Upper lobe of right lung (tissue), 1 donor: ENCODE measurements around the gene POLN. TPM values are rescaled to one million over a fixed set of nuclear protein-coding genes. Genes with fewer than 3 reads are reported as not detected.
A peak's percentile ranks its signal among the peaks of the same experiment; 100 is the strongest.

Experiments used
- ATAC-seq: fragments of 200-7000 bp; cut with Tn5 transposase; one replicate; pipeline ENCODE4 v1.9.1; 2020; ENCODE audit warnings: mild to moderate bottlenecking, moderate library complexity
- DNase-seq: peaks from one replicate; pipeline ENCODE4 v3.0.0-alpha.2; 2020
- H3K27ac ChIP-seq: fragments of 200-600 bp; one replicate; pipeline ENCODE4 v1.8.0; 2022
- H3K27me3 ChIP-seq: fragments of 200-600 bp; one replicate; pipeline ENCODE4 v1.8.0; 2022; ENCODE audit warnings: mild to moderate bottlenecking
- H3K36me3 ChIP-seq: fragments of 200-600 bp; one replicate; pipeline ENCODE4 v1.8.0; 2022
- H3K4me1 ChIP-seq: fragments of 200-600 bp; one replicate; pipeline ENCODE4 v1.8.0; 2022
- H3K4me3 ChIP-seq: fragments of 200-600 bp; one replicate; pipeline ENCODE4 v1.8.0; 2022; ENCODE audit warnings: mild to moderate bottlenecking
- H3K9me3 ChIP-seq: fragments of 200-600 bp; one replicate; pipeline ENCODE4 v1.8.0; 2022
- CTCF ChIP-seq: fragments of 200-600 bp; IDR thresholded peaks from one replicate; pipeline ENCODE4 v1.8.0; 2022; ENCODE audit warnings: antibody characterized with exemption
- intact Hi-C: fragments of 100-400 bp; cut with DNase I; formaldehyde crosslinking; loops from one replicate; pipeline ENCODE4 v1.11.0; 2022
- total RNA-seq: library from RNA; stranded (reverse); fragmentation: NEBNext Ultra II Directional; extraction: Animal tissue kit (Norgen Biotek cat#: 25700); gene quantifications from one replicate; pipeline ENCODE4 v1.2.1, GENCODE V29; 2021
- donor health status: DM: no; HTN: yes; CAD: no; lungs with severe emphysema.

POLN gene
- total RNA-seq, 1 donor from 2014 or later, result 2.7 TPM

GRCh38 chr4:2058264-2059045 lies 183.5 kb downstream of the POLN start:
- Histone ChIP-seq H3K27ac (no peak overlapping the region), H3K27me3 (peaks cover 72% of the 10 kb centered on the region), H3K4me3 (peak overlapping the region; percentile 30), H3K36me3 (no peaks in the 10 kb centered on the region), H3K4me1 (no peaks in the 10 kb centered on the region), H3K9me3 (no peaks in the 10 kb centered on the region)
- ATAC-seq (no peak), DNase-seq (no peak)
- intact Hi-C loops, result no loop called here
- no peak for TF ChIP-seq CTCF

- no peak for ATAC-seq
- intact Hi-C loops, result no loop called here
- TF ChIP-seq CTCF, result no peak
These were observed 184.4 kb downstream of the POLN start for GRCh38 chr4:2057382-2058065.

DNA sequence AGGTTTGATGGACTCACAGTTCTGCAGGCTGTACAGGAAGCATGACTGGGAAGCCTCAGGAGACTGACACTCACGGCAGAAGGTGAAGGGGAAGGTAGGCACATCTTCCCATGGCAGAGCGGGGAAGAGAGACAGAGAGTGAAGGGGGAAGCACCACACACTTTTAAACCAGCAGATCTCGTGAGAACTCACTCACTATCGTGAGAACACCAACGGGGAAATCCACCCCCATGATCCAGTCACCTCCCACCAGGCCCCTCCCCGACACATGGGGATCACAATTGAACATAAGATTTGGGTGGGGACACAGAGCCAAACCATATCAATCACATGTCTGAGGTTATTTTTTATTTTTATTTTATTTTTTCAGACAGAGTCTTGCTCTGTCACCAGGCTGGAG lies 187.7 kb downstream of the POLN start:
- H3K27ac ChIP-seq, result no peak overlapping the region
- TF ChIP-seq CTCF, result no peak
- H3K9me3 ChIP-seq, result no peaks in the 10 kb centered on the region
- ATAC-seq (no peak), DNase-seq (peak; percentile 8)
- H3K4me3 ChIP-seq, result no peak overlapping the region
- H3K27me3 ChIP-seq, result peaks cover 57% of the 10 kb centered on the region
- H3K4me1 ChIP-seq, result no peaks in the 10 kb centered on the region
- no peaks in the 10 kb centered on the region for H3K36me3 ChIP-seq
- intact Hi-C loops, result no loop called here

More at GRCh38 chr4:2057382-2058065, 184.4 kb downstream of the POLN start:
- H3K27me3 ChIP-seq, result peaks cover 72% of the 10 kb centered on the region
- no peaks in the 10 kb centered on the region for H3K4me1 ChIP-seq
- no peak for DNase-seq
- H3K9me3 ChIP-seq, result no peaks in the 10 kb centered on the region
- H3K27ac ChIP-seq, result no peak overlapping the region
- no peak overlapping the region for H3K4me3 ChIP-seq
- no peaks in the 10 kb centered on the region for H3K36me3 ChIP-seq

GRCh38 chr4:2051086-2051485 lies 190.8 kb downstream of the POLN start:
- H3K4me3 ChIP-seq, result no peak overlapping the region
- no peak for ATAC-seq
- no peak overlapping the region for H3K27ac ChIP-seq
- H3K4me1 ChIP-seq, result no peaks in the 10 kb centered on the region
- H3K36me3 ChIP-seq, result no peaks in the 10 kb centered on the region
- H3K9me3 ChIP-seq, result no peaks in the 10 kb centered on the region
- peaks cover 58% of the 10 kb centered on the region for H3K27me3 ChIP-seq
- no peak for TF ChIP-seq CTCF
- peak; percentile 47 for DNase-seq
- intact Hi-C loops, result no loop called here

- H3K9me3 ChIP-seq, result no peaks in the 10 kb centered on the region
- H3K36me3 ChIP-seq, result no peaks in the 10 kb centered on the region
- H3K4me3 ChIP-seq, result no peak overlapping the region
- DNase-seq (peak; percentile 18), ATAC-seq (no peak)
- H3K27ac ChIP-seq, result no peak overlapping the region
- intact Hi-C loops, result no loop called here
- H3K27me3 ChIP-seq, result peaks cover 47% of the 10 kb centered on the region
- no peaks in the 10 kb centered on the region for H3K4me1 ChIP-seq
- no peak for TF ChIP-seq CTCF
These were observed 192.1 kb downstream of the POLN start for GRCh38 chr4:2049811-2050210.
